H7 (cell line): ENCODE data around the gene ABTB2. TPM values are rescaled to one million over a fixed set of nuclear protein-coding genes. Genes with fewer than 3 reads are reported as not detected.

Experiments
- DNase-seq: peaks from one replicate; pipeline ENCODE4 v3.0.0; 2012
- H3K27me3 ChIP-seq: 2 replicates; pipeline ENCODE4 v1.6.0; 2011; ENCODE audit warnings: mild to moderate bottlenecking, low read length; ENCODE audit not compliant: control insufficient read depth, insufficient read depth
- H3K36me3 ChIP-seq: replicated peaks from 2 replicates; pipeline ENCODE4 v1.5.1; 2011; ENCODE audit warnings: low read length; ENCODE audit not compliant: control insufficient read depth, insufficient read depth
- H3K4me3 ChIP-seq: 2 replicates; pipeline ENCODE4 v1.5.1; 2011; ENCODE audit warnings: low read depth, mild to moderate bottlenecking, control low read depth, low read length, moderate library complexity; ENCODE audit not compliant: insufficient read depth
- total RNA-seq: library from RNA; depleted of rRNA; stranded (reverse); fragments of >200 nt; shearing (Covaris generic); gene quantifications from 2 replicates; pipeline ENCODE4 v1.2.3, GENCODE V29; 2014

ABTB2 gene
- total RNA-seq, 1 experiment from 2014 or later, result 12.2 TPM

GRCh38 chr11:34324466-34324865 lies 33.3 kb downstream of the ABTB2 start:
- no peak overlapping the region for H3K4me3 ChIP-seq
- no peaks in the 10 kb centered on the region for H3K36me3 ChIP-seq
- no peak for DNase-seq
- H3K27me3 ChIP-seq, result no peaks in the 10 kb centered on the region

- no peak for DNase-seq
- Histone ChIP-seq H3K4me3 (no peak overlapping the region), H3K27me3 (no peaks in the 10 kb centered on the region), H3K36me3 (no peaks in the 10 kb centered on the region)
Measured at GRCh38 chr11:34323601-34324000, 34.2 kb downstream of the ABTB2 start.

GRCh38 chr11:34318111-34319037 lies 39.4 kb downstream of the ABTB2 start:
- no peak overlapping the region for H3K4me3 ChIP-seq
- H3K27me3 ChIP-seq, result no peaks in the 10 kb centered on the region
- H3K36me3 ChIP-seq, result no peaks in the 10 kb centered on the region
- DNase-seq, result no peak

- no peak overlapping the region for H3K4me3 ChIP-seq
- H3K27me3 ChIP-seq, result no peaks in the 10 kb centered on the region
- no peak for DNase-seq
- no peaks in the 10 kb centered on the region for H3K36me3 ChIP-seq
Measured at GRCh38 chr11:34317666-34318065, 40.1 kb downstream of the ABTB2 start.

GRCh38 chr11:34317036-34317360 lies 40.8 kb downstream of the ABTB2 start:
- no peaks in the 10 kb centered on the region for H3K36me3 ChIP-seq
- DNase-seq, result no peak
- no peak overlapping the region for H3K4me3 ChIP-seq

GRCh38 chr11:34316347-34317035 lies 41.3 kb downstream of the ABTB2 start:
- DNase-seq, result no peak
- Histone ChIP-seq H3K36me3 (no peaks in the 10 kb centered on the region), H3K4me3 (no peak overlapping the region), H3K27me3 (no peaks in the 10 kb centered on the region)

More at GRCh38 chr11:34317036-34317360, 40.8 kb downstream of the ABTB2 start:
- no peaks in the 10 kb centered on the region for H3K27me3 ChIP-seq

GRCh38 chr11:34315394-34315793 lies 42.4 kb downstream of the ABTB2 start:
- no peak for DNase-seq
- H3K27me3 ChIP-seq, result no peaks in the 10 kb centered on the region
- no peaks in the 10 kb centered on the region for H3K36me3 ChIP-seq
- no peak overlapping the region for H3K4me3 ChIP-seq

- no peaks in the 10 kb centered on the region for H3K27me3 ChIP-seq
- H3K36me3 ChIP-seq, result no peaks in the 10 kb centered on the region
- DNase-seq, result no peak
- no peak overlapping the region for H3K4me3 ChIP-seq
Measured at GRCh38 chr11:34314936-34315335, 42.9 kb downstream of the ABTB2 start.

GRCh38 chr11:34314176-34314575 lies 43.6 kb downstream of the ABTB2 start:
- Histone ChIP-seq H3K27me3 (no peaks in the 10 kb centered on the region), H3K36me3 (no peaks in the 10 kb centered on the region), H3K4me3 (no peak overlapping the region)
- DNase-seq, result no peak

GRCh38 chr11:34313099-34313517 lies 44.7 kb downstream of the ABTB2 start:
- no peaks in the 10 kb centered on the region for H3K36me3 ChIP-seq
- no peak overlapping the region for H3K4me3 ChIP-seq
- H3K27me3 ChIP-seq, result no peaks in the 10 kb centered on the region
- peak; percentile 30 for DNase-seq

- no peak for DNase-seq
- Histone ChIP-seq H3K4me3 (no peak overlapping the region), H3K27me3 (no peaks in the 10 kb centered on the region), H3K36me3 (no peaks in the 10 kb centered on the region)
Measured at GRCh38 chr11:34311126-34311525, 46.7 kb downstream of the ABTB2 start.

GRCh38 chr11:34309965-34310364 lies 47.8 kb downstream of the ABTB2 start:
- H3K36me3 ChIP-seq, result no peaks in the 10 kb centered on the region
- H3K4me3 ChIP-seq, result no peak overlapping the region
- H3K27me3 ChIP-seq, result no peaks in the 10 kb centered on the region
- DNase-seq, result peak; percentile 49

- no peak overlapping the region for H3K4me3 ChIP-seq
- H3K36me3 ChIP-seq, result no peaks in the 10 kb centered on the region
- H3K27me3 ChIP-seq, result no peaks in the 10 kb centered on the region
- DNase-seq, result no peak
Measured at GRCh38 chr11:34308913-34309585, 48.8 kb downstream of the ABTB2 start.

- Histone ChIP-seq H3K27me3 (no peaks in the 10 kb centered on the region), H3K4me3 (no peak overlapping the region), H3K36me3 (no peaks in the 10 kb centered on the region)
- no peak for DNase-seq
Measured at GRCh38 chr11:34308049-34308912, 49.5 kb downstream of the ABTB2 start.
